Activated T-cell treated with anti-CD3 and anti-CD28 coated beads for 1 hour (primary cell): ENCODE measurements around the gene FRMD4A.
"Not testable (repeated sequence)": the region's sequence is repeated elsewhere in the genome, so short reads cannot be mapped to it uniquely, and the experiment has no call there.

Experiments used
- DNase-seq: peaks from one replicate; pipeline ENCODE4 v3.0.0-alpha.2; 2020; ENCODE audit warnings: low read depth

The FRMD4A gene

DNA sequence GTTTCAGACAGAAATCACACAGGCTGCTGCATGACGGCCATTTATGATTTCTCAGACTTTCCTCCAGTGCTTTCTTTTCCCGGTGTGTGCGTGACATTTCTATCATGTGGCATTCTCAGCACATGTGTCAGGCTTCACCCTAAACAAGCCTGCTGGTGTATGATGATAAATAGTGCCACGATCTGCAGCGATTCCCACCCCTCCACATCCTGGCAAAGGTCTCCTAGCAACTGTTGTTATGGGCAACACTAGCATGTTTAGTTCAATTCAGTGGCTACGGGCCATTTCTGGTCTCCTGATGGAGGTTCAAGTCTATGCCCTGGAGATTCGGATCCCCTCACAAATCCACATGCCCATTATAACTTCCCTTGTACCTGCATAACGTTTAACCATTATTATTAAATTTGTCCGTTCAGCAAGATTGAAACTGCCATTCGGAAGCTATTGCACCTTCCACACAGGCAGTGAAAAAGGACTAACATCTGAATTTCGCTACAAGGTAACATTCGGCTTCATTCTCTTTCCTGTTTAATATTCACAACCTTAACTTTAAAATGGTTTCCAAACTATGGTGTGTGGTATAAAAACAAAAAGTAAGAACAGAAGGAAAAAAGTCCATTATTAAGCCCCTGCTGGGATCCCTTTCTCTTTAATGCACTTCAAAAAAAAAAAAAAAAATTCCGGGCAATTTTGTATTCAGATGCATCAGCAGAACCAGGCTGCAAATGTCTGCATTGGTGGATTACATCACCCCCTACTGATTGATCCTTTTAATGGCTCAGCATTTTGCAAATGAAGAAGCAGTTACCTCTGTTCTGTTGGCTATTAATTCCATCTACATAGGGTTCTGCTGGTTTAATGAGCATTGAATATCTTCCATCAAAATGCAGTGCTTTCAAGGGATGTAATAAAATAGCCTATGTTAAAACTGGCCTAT is 90.2 kb downstream of the FRMD4A start:
- no peak for DNase-seq

DNA sequence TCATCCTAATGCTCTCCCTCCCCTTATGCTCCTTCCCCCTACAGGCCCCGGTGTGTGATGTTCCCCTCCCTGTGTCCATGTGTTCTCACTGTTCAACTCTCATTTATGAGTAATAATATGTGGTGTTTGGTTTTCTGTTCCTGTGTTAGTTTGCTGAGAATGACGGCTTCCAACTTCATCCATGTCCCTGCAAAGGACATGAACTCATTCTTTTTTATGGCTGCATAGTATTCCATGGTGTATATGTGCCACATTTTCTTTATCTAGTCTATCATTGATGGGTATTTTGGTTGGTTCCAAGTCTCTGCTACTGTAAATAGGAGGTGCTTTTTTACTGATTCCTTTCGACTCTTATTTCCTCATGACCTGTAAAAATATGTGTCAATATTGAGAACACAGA is 92.1 kb downstream of the FRMD4A start:
- DNase-seq: not testable (repeated sequence)

DNA sequence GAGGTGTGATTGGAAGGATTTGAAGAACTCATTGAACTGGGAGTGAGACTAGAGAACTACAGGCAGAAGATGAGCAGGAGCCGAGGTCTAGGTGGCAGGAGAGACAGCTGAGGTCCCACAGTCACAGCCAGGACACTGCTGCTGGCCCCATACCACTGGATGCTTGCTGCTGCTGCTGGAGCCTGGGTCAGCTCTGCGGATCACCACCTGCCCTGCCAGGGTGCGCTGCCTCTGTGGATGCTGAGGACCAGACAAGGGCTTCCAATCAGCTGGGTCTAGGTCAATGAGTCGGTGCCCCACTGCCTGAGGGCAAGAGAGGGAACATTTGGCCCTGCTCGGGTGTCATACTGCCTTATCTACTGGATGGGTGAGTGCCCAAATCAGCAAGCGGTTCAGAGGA is 94.4 kb downstream of the FRMD4A start:
- DNase-seq: no peak

DNA sequence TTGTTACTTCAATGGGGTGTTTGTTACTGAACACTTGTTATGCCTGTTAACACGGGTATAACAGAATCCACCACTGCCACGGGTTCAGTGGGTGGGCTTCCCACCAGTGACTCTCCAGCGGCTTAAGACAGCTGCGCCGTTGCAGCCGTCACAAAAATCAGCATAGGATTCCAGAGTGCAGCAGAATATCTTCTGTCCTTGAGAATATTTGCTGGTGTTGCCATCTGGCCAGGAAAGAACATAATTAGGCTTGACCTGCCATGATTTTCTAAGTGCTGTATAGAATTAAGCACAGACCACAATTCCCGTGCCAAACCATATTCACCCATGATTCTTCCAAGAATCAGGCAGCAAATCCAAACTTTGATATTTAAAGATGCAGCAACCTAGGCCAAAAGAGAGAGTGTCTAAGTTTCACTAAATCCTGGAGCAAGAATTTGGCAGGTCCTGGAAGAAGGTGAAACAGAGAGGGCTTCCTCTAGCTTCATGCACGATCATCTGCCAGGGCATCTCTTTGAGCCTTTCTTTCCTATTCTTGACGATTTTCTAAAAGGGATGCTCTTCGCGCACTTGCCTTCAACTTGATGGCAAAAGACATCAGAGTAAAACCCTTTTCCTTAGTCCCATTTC is 95.0 kb downstream of the FRMD4A start:
- no peak for DNase-seq

DNA sequence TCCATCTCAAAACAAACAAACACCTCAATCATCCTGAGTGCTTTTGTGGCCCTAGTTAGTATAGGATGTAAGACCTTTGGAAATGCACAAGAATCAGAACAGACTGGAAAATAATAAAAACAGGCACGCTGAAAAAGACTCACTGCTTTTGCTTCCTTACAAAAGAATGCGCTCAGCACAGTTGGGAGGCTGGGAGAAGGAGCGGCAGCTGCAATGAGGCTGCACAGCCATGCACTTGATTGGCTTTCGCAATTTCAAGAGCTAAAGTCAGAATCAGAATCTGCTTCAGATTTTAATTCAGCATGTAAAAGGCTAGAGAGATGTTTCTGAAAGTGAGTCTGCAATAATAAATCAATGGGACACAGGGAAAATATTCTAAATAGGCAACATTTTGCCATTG is 97.2 kb downstream of the FRMD4A start:
- DNase-seq: no peak

DNA sequence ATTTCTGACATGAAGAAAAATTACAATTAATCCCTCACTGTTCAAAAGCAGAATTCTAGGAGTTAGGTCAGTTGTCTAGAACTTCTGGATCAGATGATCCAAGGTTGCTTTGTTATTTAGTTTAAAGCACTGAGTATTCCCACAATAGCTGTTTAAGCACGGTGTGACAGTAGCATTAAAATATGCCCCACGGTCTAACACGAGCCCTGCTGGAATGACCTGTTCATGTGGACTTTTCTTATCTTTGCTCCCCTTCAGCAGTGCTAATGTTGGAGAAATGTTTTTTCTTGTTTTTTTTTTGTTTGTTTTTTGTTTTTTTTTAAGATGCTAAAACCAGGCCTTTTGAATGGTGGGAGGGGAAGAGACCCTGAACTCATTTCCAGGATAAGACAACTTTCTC is 101.9 kb downstream of the FRMD4A start:
- not testable (repeated sequence) for DNase-seq

DNA sequence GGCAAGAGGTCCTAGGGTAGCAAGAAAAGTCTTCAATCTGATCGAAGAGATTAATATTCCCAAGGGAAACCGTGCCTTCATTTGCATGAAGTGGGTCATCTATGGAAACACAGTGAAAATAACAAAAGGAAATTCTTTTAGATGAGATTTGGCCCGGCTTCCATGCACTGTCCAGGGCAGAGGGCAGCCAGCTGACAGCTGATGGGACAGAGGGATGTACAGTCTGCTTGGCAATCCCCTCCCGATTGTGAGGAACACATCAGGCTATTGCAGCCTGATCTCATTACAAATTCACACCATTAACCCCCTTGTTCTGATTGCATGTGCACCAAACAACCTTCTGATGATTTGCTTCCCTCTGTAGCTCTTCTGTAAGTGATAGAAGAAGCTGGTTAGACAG is 105.3 kb downstream of the FRMD4A start:
- no peak for DNase-seq

DNA sequence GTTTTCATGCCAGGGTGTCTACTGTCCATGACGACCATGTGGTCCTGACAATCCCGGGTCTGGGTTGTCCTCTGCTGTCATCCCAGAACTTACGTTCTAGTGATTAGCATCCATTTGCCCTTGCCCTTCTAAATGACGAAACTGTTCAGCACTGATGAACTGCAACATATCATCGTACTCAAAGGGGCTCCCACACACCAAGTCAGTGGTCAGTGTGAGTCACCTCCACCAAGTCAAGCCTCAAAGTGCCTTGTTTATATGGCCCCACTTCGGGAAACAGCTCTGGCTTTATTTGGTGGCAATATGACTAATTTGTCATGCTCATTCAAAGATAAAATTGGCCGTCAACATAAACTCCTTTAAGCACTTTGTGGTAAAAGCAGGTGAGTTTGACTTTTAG is 110.7 kb downstream of the FRMD4A start:
- no peak for DNase-seq

DNA sequence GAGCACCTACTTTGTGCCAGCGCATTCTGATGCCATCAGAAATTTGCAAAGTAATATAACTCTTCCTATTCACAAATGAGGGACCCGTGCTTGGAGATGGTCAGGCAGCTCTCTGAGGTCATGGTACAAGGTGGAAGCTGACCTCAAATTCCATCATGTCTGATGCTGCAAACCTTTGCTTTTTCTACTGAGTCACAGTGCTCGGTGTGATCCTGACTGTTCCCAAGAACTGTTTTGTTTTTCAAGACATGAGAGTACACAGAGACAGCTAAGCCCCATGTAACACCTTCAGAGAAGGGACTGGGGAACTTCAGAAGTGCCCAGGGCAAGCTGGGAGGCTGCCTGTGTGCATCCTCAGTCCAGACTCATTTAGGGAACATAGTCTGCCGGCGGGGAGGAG is 111.3 kb downstream of the FRMD4A start:
- DNase-seq: no peak

DNA sequence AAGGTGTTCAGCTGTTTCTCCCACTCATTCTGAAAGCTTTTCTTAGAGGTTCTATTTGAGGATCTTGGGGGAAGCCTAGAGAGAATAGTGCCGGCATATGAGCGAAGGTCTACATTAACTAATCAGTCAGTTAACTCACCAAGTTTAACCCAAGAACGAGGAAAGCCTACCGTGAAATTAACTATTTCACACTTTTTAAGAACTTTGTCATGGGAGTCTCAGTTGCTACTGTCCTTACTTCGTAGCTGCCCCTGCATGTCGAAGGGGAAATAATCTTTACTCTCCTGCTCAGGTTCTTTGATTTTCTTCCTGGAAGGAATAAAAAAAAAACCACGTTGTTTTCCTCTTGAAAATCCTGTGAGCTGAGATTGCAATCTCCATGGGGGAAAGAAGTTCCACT is 115.1 kb downstream of the FRMD4A start:
- no peak for DNase-seq

DNA sequence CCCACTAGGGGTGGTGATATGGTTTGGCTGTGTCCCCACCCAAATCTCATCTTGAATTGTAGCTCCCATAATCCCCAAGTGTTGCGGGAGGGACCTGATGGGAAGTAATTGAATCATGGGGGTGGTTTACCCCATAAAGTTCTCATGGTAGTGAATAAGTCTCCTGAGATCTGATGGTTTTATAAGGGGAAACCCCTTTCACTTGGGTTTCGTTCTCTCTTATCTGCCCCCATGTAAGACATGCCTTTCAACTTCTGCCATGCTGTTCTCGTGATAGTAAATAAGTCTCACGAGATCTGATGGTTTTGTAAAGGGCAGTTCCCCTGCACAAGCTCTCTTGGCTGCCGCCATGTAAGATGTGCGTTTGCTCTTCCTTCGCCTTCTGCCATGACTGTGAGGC is 117.0 kb downstream of the FRMD4A start:
- DNase-seq: not testable (repeated sequence)

DNA sequence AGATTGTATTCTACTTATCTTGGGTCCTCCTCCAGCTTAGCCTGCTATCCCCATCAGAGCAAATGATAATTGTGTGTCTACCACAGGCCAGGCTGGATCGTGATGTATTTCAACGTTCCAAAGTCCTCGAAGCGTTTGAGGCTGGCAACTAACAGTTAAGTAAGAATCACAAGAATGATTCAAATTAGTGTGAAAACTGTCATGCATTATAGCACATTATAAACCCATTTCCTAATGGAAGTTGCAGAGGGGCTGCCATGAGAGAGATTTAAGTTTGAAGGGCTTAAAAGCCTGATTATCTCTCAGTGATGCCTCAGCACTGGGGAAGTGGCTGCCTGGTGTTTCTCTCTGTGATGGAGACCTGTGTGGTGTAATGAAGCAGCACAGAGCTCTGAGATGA is 119.1 kb downstream of the FRMD4A start:
- no peak for DNase-seq

DNA sequence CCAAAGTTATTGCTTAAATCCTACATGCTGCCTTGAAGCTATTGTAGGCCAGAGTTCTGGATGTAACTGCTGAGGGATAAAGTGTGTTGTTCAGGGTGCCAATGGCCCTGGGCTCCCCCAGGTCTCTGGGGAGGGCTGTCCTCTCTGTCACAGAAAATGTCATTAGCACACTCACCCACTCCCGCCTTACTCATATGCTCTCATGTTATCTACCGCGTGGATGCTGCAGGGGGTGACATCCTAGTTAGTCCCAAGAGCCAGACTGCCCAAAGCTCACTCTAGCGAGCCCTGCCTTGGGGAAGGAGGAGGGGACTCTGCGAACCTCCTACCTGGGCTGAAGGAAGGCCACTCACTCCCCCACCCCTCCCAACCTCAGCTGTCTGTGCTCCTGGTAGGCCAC is 122.5 kb downstream of the FRMD4A start:
- DNase-seq: no peak

DNA sequence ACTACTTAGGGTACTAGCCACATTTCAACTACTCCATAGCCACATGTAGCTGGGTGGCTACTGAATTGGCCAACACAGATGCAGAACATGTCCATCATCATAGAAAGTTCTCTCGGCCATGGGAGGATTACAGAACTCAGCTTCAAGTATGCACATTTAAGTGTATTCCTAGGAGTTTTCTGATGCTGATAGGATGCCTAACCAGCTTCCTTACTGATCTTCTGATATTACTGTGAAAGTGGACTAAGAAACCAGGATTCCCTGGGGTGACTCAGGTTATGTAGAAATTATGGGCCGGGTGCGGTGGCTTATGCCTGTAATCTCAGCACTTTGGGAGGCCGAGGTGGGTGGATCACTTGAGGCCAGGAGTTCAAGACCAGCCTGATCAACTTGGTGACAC is 125.5 kb downstream of the FRMD4A start:
- DNase-seq: no peak

DNA sequence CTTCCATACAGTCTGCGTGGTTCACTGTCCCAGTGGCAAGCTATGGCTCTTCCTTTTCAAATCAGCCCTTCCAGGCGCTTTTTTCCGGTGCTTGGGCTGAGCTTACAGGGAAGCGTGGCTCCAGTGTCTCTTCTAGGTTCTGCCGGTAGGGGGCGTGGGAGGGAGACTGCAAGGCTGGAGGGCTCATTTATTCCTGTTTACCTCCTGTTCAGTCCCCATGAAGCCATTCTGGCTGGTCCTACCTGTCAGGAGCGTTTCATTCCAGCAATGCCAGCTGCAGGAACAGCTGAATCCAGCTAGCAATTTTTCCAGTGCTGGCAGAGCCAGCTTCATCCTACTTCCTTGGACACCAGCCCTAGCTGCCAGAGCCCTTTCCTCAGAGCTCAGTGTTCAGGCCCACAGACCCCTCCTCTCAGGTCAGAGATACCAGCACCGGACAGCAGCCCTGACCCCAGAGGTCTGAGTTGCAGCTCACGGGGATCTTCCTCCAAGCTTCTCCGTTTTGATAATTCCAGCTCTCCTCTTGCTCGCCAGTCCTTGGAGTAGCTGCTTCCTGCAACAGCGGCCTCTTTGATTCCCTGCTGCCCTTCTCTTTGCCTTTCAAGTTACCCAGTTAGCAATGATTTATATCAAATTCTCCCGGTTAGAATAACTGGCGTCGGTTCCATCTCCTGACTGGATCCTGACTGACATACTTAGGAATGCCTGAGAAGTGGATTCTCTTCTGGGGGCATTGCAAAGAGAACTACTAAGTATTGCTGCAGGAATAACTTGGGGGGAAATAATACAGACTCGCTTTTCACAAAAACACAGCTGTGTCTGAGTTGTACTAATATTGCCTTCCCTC is 129.8 kb downstream of the FRMD4A start:
- no peak for DNase-seq

DNA sequence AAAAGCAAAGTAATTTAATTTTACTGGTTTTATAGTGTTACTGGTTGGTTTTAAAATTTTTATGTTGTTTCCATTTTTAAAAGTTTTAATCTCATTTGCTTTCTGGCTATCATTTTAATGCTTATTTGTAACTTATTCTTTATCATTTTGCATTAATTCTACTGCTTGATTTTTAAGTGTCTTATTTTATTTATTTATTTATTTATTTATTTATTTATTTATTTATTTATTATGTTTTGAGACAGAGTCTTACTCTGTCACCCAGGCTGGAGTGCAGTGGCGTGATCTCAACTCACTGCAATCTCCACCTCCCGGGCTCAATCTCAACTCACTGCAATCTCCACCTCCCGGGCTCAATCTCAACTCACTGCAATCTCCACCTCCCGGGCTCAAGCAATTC is 131.6 kb downstream of the FRMD4A start:
- not testable (repeated sequence) for DNase-seq

DNA sequence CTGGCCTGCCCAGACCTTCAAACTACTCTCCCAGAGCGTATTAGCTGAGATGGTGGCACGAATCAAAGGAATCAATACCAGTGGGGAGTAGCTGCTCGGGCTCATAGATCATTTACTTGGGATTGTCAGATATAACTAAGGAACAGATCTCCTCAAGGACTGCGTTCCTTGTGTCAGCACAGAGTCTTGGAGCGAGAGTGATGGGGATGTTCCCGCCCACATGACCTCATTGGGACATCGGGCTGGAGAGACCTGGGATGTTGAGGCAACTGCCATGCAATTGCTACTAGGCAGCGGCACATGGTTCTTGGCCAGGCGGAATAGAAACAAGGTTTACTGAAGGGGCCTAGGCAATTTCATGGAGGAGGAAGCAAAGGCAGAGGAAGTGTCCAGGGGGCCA is 132.6 kb downstream of the FRMD4A start:
- no peak for DNase-seq

DNA sequence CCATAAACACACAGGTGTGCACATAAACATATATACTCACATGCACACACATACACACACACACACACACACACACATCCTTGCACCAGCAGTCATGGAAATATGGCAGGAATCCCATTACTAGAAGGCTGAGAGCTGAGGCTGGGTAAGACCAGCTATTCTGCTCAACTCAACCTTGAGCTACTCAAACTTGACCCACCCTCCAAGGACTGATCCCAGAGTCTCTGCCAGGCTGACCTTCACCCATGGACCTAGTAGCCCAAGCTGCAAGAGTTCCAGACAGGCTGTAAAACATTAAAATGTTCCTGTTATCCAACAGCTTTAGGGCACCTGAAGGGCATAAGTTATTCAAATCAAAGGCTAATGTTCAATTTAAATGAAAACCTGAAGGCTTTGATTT is 134.6 kb downstream of the FRMD4A start:
- no peak for DNase-seq

DNA sequence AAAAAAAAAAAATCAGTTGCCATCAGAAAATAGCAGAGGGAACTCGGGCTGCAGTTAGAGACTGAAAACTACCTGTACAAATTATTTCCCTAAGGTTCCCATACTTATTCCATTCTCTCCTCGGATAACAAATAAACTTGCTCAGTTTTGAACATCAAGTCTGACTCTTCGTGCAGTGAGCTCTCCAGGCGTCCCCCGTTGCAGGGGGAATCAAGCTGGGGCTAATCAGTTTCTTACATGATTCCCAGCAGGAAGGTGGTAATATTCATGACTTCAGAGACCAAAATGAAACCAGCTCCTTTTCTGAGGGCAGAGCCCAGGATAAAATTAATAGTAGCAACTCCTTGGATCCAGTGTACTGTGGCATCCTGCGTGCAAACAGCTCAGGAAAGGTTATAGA is 135.3 kb downstream of the FRMD4A start:
- no peak for DNase-seq

DNA sequence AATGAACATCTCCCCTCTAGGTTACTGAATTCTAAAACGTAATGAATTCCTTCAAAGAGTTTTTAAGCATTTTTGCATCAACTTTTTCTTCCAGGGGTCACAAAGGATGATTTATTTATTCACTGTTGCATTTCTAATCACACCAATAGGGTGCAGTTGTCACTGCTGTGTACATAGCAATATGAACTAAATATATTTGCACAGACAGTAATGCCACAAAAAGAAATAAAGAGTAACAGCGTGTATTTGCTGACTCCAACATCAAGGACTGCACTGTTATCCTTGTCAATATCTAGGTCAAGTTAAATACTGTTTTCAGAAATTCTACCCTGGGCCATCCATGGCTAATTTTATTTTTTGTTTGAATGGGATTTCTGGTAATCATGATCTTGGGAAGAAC is 138.0 kb downstream of the FRMD4A start:
- DNase-seq: no peak

DNA sequence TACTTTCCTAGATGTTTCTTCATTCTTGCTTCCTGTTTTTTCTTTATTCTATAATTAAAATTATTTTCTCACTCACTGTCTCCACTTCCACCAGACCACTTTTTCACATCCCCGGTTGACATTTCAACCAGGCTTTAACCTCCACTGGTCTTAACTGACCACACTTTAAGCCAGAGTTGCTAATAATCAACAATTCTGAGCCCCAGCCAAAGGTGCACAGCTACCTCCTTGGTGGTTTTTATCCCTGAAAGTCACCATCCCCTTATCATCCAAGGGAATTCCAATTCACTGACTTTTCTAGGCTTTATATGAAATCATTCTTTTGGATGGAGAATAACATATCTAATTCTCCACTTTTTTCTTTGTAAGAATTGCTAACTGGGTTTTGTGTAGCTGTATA is 138.9 kb downstream of the FRMD4A start:
- no peak for DNase-seq

DNA sequence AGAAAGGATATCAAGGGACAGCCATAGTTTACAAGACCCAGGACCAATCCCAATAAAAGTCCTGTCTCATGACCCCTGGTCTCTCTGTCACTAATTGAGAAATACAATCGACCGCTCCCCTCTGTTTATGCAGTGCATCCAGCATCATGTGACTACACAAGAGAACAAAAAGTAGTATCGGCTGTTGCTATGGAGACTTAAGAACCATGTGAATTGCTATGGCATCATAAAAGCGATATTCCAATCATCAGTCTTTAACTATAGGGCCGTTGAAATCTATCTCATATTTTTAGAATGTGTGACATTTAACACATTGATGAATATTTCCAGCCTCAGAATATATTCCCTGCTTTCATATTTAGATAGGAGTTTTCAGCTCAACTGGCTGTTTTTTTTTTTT is 139.3 kb downstream of the FRMD4A start:
- no peak for DNase-seq

DNA sequence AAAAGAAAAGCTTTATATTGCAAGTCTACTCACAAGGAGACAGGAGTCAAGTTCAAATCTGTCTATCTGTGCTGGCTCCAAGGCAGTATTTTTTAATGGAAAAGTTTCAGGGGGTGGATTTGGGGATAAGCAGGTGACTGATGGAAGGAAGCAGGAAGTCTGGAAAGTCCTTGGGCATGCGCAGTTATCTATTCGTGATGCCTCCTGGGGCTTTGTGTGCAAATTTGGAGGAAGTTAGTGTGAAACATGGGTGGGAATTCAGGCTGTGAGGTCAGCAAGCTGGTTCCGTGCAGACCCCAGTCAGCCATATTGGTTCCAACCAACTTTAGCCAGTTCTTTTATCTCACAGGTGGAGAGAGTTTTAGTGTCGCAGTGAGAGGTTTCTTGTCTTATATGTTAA is 140.0 kb downstream of the FRMD4A start:
- no peak for DNase-seq
